ENCODE measurements around the gene NOVA2. TPM values are rescaled to one million over a fixed set of nuclear protein-coding genes. Genes with fewer than 3 reads are reported as not detected.

NOVA2 gene
- total RNA-seq, 2 donors from 2014 or later: not detected

- Mint-ChIP-seq H3K27me3 (peaks cover 8 to 9% of the 10 kb centered on the region in 2 donors), H3K27ac (no peak overlapping the region), H3K9me3 (no peaks in the 10 kb centered on the region), H3K4me1 (ENCODE audit: low read depth in 2 of 2) (peaks cover 14 to 15% of the 10 kb centered on the region in 2 donors), H3K4me3 (peak overlapping the region; percentile 79), H3K36me3 (no peaks in the 10 kb centered on the region)
- ATAC-seq (peak; percentile 67 to 90), DNase-seq (ENCODE audit: low spot score) (peak; percentile 81)
Measured at GRCh38 chr19:46014941-46015686, 41.4 kb upstream of the NOVA2 start.

GRCh38 chr19:46014534-46014933 is 40.9 kb upstream of the NOVA2 start:
- DNase-seq (ENCODE audit: low spot score) (no peak), ATAC-seq (no peak)
- no peaks in the 10 kb centered on the region for H3K36me3 Mint-ChIP-seq
- H3K4me1 Mint-ChIP-seq (ENCODE audit: low read depth in 2 of 2): peaks cover 18 to 19% of the 10 kb centered on the region in 2 donors
- peak overlapping the region; percentile 63 for H3K4me3 Mint-ChIP-seq
- H3K27me3 Mint-ChIP-seq: peaks cover 8 to 9% of the 10 kb centered on the region in 2 donors
- no peaks in the 10 kb centered on the region for H3K9me3 Mint-ChIP-seq
- no peak overlapping the region for H3K27ac Mint-ChIP-seq

- peaks cover 0 to 5% of the 10 kb centered on the region in 2 donors for H3K27me3 Mint-ChIP-seq
- ATAC-seq: peak; percentile 62 to 63
- no peak for DNase-seq (ENCODE audit: low spot score)
Measured at GRCh38 chr19:46009530-46010510, 36.2 kb upstream of the NOVA2 start.

GRCh38 chr19:46006411-46006810 is 32.7 kb upstream of the NOVA2 start:
- Mint-ChIP-seq H3K27ac (no peak overlapping the region), H3K27me3 (no peaks in the 10 kb centered on the region), H3K4me3 (no peak overlapping the region), H3K36me3 (no peaks in the 10 kb centered on the region), H3K4me1 (ENCODE audit: low read depth in 2 of 2) (peaks cover 4 to 6% of the 10 kb centered on the region in 2 donors), H3K9me3 (no peaks in the 10 kb centered on the region)
- DNase-seq (ENCODE audit: low spot score) (no peak), ATAC-seq (peak in 1 of 2 donors; percentile 17)

More at GRCh38 chr19:46009530-46010510, 36.2 kb upstream of the NOVA2 start:
- no peaks in the 10 kb centered on the region for H3K36me3 Mint-ChIP-seq
- H3K9me3 Mint-ChIP-seq: no peaks in the 10 kb centered on the region
- H3K4me1 Mint-ChIP-seq (ENCODE audit: low read depth in 2 of 2): peaks cover 6 to 10% of the 10 kb centered on the region in 2 donors
- H3K27ac Mint-ChIP-seq: no peak overlapping the region
- no peak overlapping the region for H3K4me3 Mint-ChIP-seq

- Mint-ChIP-seq H3K4me1 (ENCODE audit: low read depth in 2 of 2) (peaks cover 26 to 27% of the 10 kb centered on the region in 2 donors), H3K9me3 (no peaks in the 10 kb centered on the region), H3K27me3 (peaks cover 14 to 21% of the 10 kb centered on the region in 2 donors), H3K27ac (no peak overlapping the region), H3K36me3 (no peaks in the 10 kb centered on the region), H3K4me3 (no peak overlapping the region)
- DNase-seq (ENCODE audit: low spot score) (no peak), ATAC-seq (no peak)
Measured at GRCh38 chr19:46002678-46003275, 29.1 kb upstream of the NOVA2 start.

GRCh38 chr19:46000491-46001246 is 27.0 kb upstream of the NOVA2 start:
- H3K27ac Mint-ChIP-seq: peak overlapping the region in 1 of 2 donors; percentile 10
- peaks cover 5% of the 10 kb centered on the region for H3K36me3 Mint-ChIP-seq
- no peak for DNase-seq (ENCODE audit: low spot score)
- H3K4me3 Mint-ChIP-seq: peak overlapping the region; percentile 64
- H3K9me3 Mint-ChIP-seq: no peaks in the 10 kb centered on the region
- peaks cover 14 to 21% of the 10 kb centered on the region in 2 donors for H3K27me3 Mint-ChIP-seq
- peaks cover 26 to 39% of the 10 kb centered on the region in 2 donors for H3K4me1 Mint-ChIP-seq (ENCODE audit: low read depth in 2 of 2)
- ATAC-seq: peak; percentile 81 to 86

- ATAC-seq (no peak), DNase-seq (ENCODE audit: low spot score) (no peak)
- Mint-ChIP-seq H3K36me3 (peaks cover 5% of the 10 kb centered on the region), H3K27me3 (peaks cover 14 to 21% of the 10 kb centered on the region in 2 donors), H3K9me3 (no peaks in the 10 kb centered on the region), H3K4me3 (peak overlapping the region; percentile 64), H3K4me1 (ENCODE audit: low read depth in 2 of 2) (peaks cover 26 to 39% of the 10 kb centered on the region in 2 donors), H3K27ac (peak overlapping the region in 1 of 2 donors; percentile 10)
Measured at GRCh38 chr19:45999653-46000121, 26.0 kb upstream of the NOVA2 start.

GRCh38 chr19:45998834-45999233 is 25.2 kb upstream of the NOVA2 start:
- Mint-ChIP-seq H3K27me3 (peaks cover 14 to 21% of the 10 kb centered on the region in 2 donors), H3K27ac (no peak overlapping the region), H3K4me1 (ENCODE audit: low read depth in 2 of 2) (peaks cover 26 to 39% of the 10 kb centered on the region in 2 donors), H3K9me3 (no peaks in the 10 kb centered on the region), H3K36me3 (peaks cover 5% of the 10 kb centered on the region), H3K4me3 (peak overlapping the region; percentile 9)
- no peak for ATAC-seq
- DNase-seq (ENCODE audit: low spot score): no peak

- DNase-seq (ENCODE audit: low spot score) (no peak), ATAC-seq (no peak)
- no peak overlapping the region for H3K4me3 Mint-ChIP-seq
- H3K36me3 Mint-ChIP-seq: peaks cover 5% of the 10 kb centered on the region
- peaks cover 14 to 21% of the 10 kb centered on the region in 2 donors for H3K27me3 Mint-ChIP-seq
- no peak overlapping the region for H3K27ac Mint-ChIP-seq
- peaks cover 26 to 39% of the 10 kb centered on the region in 2 donors for H3K4me1 Mint-ChIP-seq (ENCODE audit: low read depth in 2 of 2)
- H3K9me3 Mint-ChIP-seq: no peaks in the 10 kb centered on the region
Measured at GRCh38 chr19:45996933-45997332, 23.3 kb upstream of the NOVA2 start.

- no peak for DNase-seq (ENCODE audit: low spot score)
Measured at GRCh38 chr19:45995715-45996385, 22.2 kb upstream of the NOVA2 start.

GRCh38 chr19:45994998-45995714 is 21.5 kb upstream of the NOVA2 start, which contains the start of gene CCDC61:
TSS of gene CCDC61 (plus strand) at chr19:45995467. CDS start at chr19:46003019, 7,552 bp downstream.
- peaks cover 5% of the 10 kb centered on the region for H3K36me3 Mint-ChIP-seq
- DNase-seq (ENCODE audit: low spot score) (peak; percentile 97), ATAC-seq (peak; percentile 98)
- H3K9me3 Mint-ChIP-seq: no peaks in the 10 kb centered on the region
- peaks cover 18 to 30% of the 10 kb centered on the region in 2 donors for H3K4me1 Mint-ChIP-seq (ENCODE audit: low read depth in 2 of 2)
- no peak within 1 kb of the TSS for H3K4me3 Mint-ChIP-seq
- H3K27me3 Mint-ChIP-seq: peaks cover 14 to 23% of the 10 kb centered on the region in 2 donors
- no peak within 1 kb of the TSS for H3K27ac Mint-ChIP-seq

More at GRCh38 chr19:45995715-45996385, 22.2 kb upstream of the NOVA2 start:
- Mint-ChIP-seq H3K4me1 (ENCODE audit: low read depth in 2 of 2) (peaks cover 25 to 37% of the 10 kb centered on the region in 2 donors), H3K4me3 (no peak overlapping the region), H3K9me3 (no peaks in the 10 kb centered on the region), H3K27me3 (peaks cover 14 to 21% of the 10 kb centered on the region in 2 donors), H3K36me3 (peaks cover 5% of the 10 kb centered on the region), H3K27ac (no peak overlapping the region)
- ATAC-seq: no peak

Data from natural killer cell treated with Interleukin-12 subunit alpha and Interleukin-12 subunit beta and Interleukin-15 and Interleukin-18, amount 100 ng/mL, for 72 hours (primary cell).